ENCODE data around the gene ELMO1. TPM values are rescaled to one million over a fixed set of nuclear protein-coding genes. Genes with fewer than 3 reads are reported as not detected.

Gene ELMO1
- total RNA-seq, 1 donor from 2014 or later: 33.7 TPM

Other genes with a start within 250 kb of the ELMO1 start
- gene GPR141, start 234.9 kb upstream of the ELMO1 start, total RNA-seq: not detected in 2 replicates

Data from pulmonary artery endothelial cell (primary cell).